ENCODE data around the gene SEMA3E. TPM values are rescaled to one million over a fixed set of nuclear protein-coding genes. Genes with fewer than 3 reads are reported as not detected.
A peak's percentile ranks its signal among the peaks of the same experiment; 100 is the strongest.

The SEMA3E gene
- total RNA-seq, 1 experiment from 2014 or later: 7.3 TPM

GRCh38 chr7:83614112-83614511 lies 34.8 kb downstream of the SEMA3E start:
- Histone ChIP-seq H3K9me3 (ENCODE audit: control insufficient read depth, insufficient read depth, low read depth, low read length) (no peaks in the 10 kb centered on the region), H3K4me3 (ENCODE audit: low read depth in 2 of 2, low read length in 2 of 2) (no peak overlapping the region), H3K4me1 (ENCODE audit: control insufficient read depth, insufficient read depth, low read length) (no peaks in the 10 kb centered on the region), H3K36me3 (ENCODE audit: control insufficient read depth, insufficient read depth, low read length) (no peaks in the 10 kb centered on the region; the same call in 1 of the 2 replicates), H3K27me3 (ENCODE audit: control insufficient read depth, insufficient read depth, low read length) (no peaks in the 10 kb centered on the region), H3K27ac (ENCODE audit: low read length) (no peak overlapping the region)
- intact Hi-C loops (cut with micrococcal nuclease; ENCODE audit: unreplicated experiment): no loop called here
- ChIA-PET CTCF (no interaction called here), POLR2A (no interaction called here)
- in situ Hi-C loops (cut with HindIII; ENCODE audit: low pct_unique_long_range_greater_than_20kb, low sequenced_read_pairs): no loop called here
- no peak for ATAC-seq
- BruUV-seq (replicated peaks): no TSS peak
- no peak for DNase-seq (ENCODE audit: low read depth, low spot score)
- TF ChIP-seq REST (IDR thresholded peaks at IDR 0.05; ENCODE audit: insufficient read depth in 1 of 2, low read depth in 2 of 2, low read length in 1 of 2): peak; percentile 24 to 63; a peak in 2 of 4 replicates
- TF ChIP-seq CTCF (IDR thresholded peaks at IDR 0.05): no peak

- H3K4me3 ChIP-seq (ENCODE audit: low read depth in 2 of 2, low read length in 2 of 2): no peak overlapping the region
- no TSS peak for BruUV-seq (replicated peaks)
- no peaks in the 10 kb centered on the region for H3K36me3 ChIP-seq (ENCODE audit: control insufficient read depth, insufficient read depth, low read length)
- DNase-seq (ENCODE audit: low read depth, low spot score) (no peak), ATAC-seq (no peak)
- in situ Hi-C loops (cut with HindIII; ENCODE audit: low pct_unique_long_range_greater_than_20kb, low sequenced_read_pairs) (no loop called here), intact Hi-C loops (cut with micrococcal nuclease; ENCODE audit: unreplicated experiment) (no loop called here)
- ChIA-PET CTCF (no interaction called here), POLR2A (no interaction called here)
- H3K4me1 ChIP-seq (ENCODE audit: control insufficient read depth, insufficient read depth, low read length): no peaks in the 10 kb centered on the region
- H3K9me3 ChIP-seq (ENCODE audit: control insufficient read depth, insufficient read depth, low read depth, low read length): no peaks in the 10 kb centered on the region
- no peaks in the 10 kb centered on the region for H3K27me3 ChIP-seq (ENCODE audit: control insufficient read depth, insufficient read depth, low read length)
- TF ChIP-seq SIN3A (IDR thresholded peaks at IDR 0.05; ENCODE audit: borderline replicate concordance, insufficient read depth, low read depth, low read length) (no peak), CTCF (IDR thresholded peaks at IDR 0.05) (no peak), REST (IDR thresholded peaks at IDR 0.05; ENCODE audit: insufficient read depth in 1 of 2, low read depth in 2 of 2, low read length in 1 of 2) (no peak), TCF7L2 (IDR thresholded peaks at IDR 0.05; ENCODE audit: low read depth, low read length) (no peak), POLR2AphosphoS5 (IDR thresholded peaks at IDR 0.05; ENCODE audit: low read depth, low read length) (no peak)
- H3K27ac ChIP-seq (ENCODE audit: low read length): no peak overlapping the region
Observed at GRCh38 chr7:83613232-83613631, 35.7 kb downstream of the SEMA3E start.

Data from Panc1 (cell line).